Measurements from ENCODE around the gene NSUN4. TPM values are rescaled to one million over a fixed set of nuclear protein-coding genes. Genes with fewer than 3 reads are reported as not detected.
A peak's percentile ranks its signal among the peaks of the same experiment; 100 is the strongest.

The NSUN4 gene
- total and polyA plus RNA-seq, 2 of the 13 experiments (the other 11 are each of a cell fraction or from before 2014, with no cell fraction given), result 21.5 to 23.5 TPM

GRCh38 chr1:46303038-46303871, 37.4 kb upstream of the NSUN4 start, which contains the start of the genes LRRC41 and UQCRH (continued):
- TF ChIP-seq GTF2F1 (IDR thresholded peaks at IDR 0.05; ENCODE audit: low read length), result peak; percentile 82; the same call in 1 of the 2 replicates
- no peak for TF ChIP-seq EZH2 (conservative IDR thresholded peaks at IDR 0.05; ENCODE audit: low read depth, low read length)
- TF ChIP-seq BORCS8-MEF2B (CRISPR knock-in tag; IDR thresholded peaks at IDR 0.05), result peak; percentile 48; the same call in 1 of the 2 replicates
- TF ChIP-seq PRMT3 (CRISPR knock-in tag; IDR thresholded peaks at IDR 0.05; ENCODE audit: borderline replicate concordance, low read depth), result no peak
- no peak for TF ChIP-seq ZNF513 (CRISPR knock-in tag; conservative IDR thresholded peaks at IDR 0.05)
- no peak; the same call in 1 of the 2 replicates for TF ChIP-seq HNF4G (IDR thresholded peaks at IDR 0.05; ENCODE audit: borderline replicate concordance, low read depth, low read length)
- no peak for TF ChIP-seq HNF4G (CRISPR knock-in tag; IDR thresholded peaks at IDR 0.05; ENCODE audit: borderline replicate concordance, low read depth)
- peak; percentile 53 for TF ChIP-seq U2AF1 (optimal IDR thresholded peaks at IDR 0.05; ENCODE audit: low read depth, low read length)
- TF ChIP-seq GATAD1 (CRISPR knock-in tag; IDR thresholded peaks at IDR 0.05), result peak; percentile 80
- TF ChIP-seq ZFX (CRISPR knock-in tag; IDR thresholded peaks at IDR 0.05; ENCODE audit: low read depth), result peak; percentile 86
- TF ChIP-seq ZBTB40 (IDR thresholded peaks at IDR 0.05), result peak; percentile 64
- TF ChIP-seq ZBTB40 (CRISPR knock-in tag; IDR thresholded peaks at IDR 0.05), result no peak; the same call in 1 of the 2 replicates
- peak; percentile 37; the same call in 1 of the 2 replicates for TF ChIP-seq ZNF556 (CRISPR knock-in tag; IDR thresholded peaks at IDR 0.05; ENCODE audit: borderline replicate concordance)
- TF ChIP-seq ZNF652 (CRISPR knock-in tag; IDR thresholded peaks at IDR 0.05; ENCODE audit: borderline replicate concordance, low read depth), result no peak; the same call in 1 of the 2 replicates
- 0 out of 2 replicates have a peak, but pooled peaks have one; percentile 9 for TF ChIP-seq ETS1 (CRISPR knock-in tag; IDR thresholded peaks at IDR 0.05)

All from HepG2 (cell line).